Fibroblast of lung (primary cell): ENCODE data around the gene PCSK5.

Experiments used
- EZH2 ChIP-seq: IDR thresholded peaks from 2 replicates; pipeline ENCODE4 v1.5.1; 2012; ENCODE audit warnings: low read length, control low read depth, mild to moderate bottlenecking; ENCODE audit errors: missing control alignments
- TF ChIP-seq, protein P1 (sequence below), 2 donors: IDR thresholded peaks in 1 of 2; conservative IDR thresholded peaks in 1 of 2; 1 replicate in 1 of 2; 2 replicates in 1 of 2; pipeline ENCODE4 v1.5.1; 2011 to 2012; ENCODE audit warnings: low read length in 2 of 2, control low read depth in 1 of 2, inconsistent platforms in 1 of 2, low read depth in 1 of 2, mild to moderate bottlenecking in 1 of 2

DNA sequence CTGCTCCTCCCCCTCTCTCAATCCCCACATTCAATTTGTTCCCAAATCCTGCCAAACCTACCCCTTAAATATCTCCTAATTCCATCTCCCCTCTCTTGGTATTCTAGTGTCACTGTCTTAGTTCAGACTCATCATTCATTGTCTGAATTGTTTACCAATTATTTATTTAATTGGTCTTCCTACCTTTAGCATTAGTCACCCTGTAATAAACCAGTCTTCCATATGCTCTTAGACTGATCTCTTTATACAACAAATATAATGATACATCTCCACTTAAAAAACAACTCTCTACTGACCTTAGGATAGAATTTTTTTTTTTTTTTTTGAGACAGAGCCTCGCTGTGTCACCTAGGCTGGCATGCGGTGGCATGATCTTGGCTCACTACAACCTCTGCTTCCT lies 452.4 kb downstream of the PCSK5 start:
- TF ChIP-seq, protein P1, sequence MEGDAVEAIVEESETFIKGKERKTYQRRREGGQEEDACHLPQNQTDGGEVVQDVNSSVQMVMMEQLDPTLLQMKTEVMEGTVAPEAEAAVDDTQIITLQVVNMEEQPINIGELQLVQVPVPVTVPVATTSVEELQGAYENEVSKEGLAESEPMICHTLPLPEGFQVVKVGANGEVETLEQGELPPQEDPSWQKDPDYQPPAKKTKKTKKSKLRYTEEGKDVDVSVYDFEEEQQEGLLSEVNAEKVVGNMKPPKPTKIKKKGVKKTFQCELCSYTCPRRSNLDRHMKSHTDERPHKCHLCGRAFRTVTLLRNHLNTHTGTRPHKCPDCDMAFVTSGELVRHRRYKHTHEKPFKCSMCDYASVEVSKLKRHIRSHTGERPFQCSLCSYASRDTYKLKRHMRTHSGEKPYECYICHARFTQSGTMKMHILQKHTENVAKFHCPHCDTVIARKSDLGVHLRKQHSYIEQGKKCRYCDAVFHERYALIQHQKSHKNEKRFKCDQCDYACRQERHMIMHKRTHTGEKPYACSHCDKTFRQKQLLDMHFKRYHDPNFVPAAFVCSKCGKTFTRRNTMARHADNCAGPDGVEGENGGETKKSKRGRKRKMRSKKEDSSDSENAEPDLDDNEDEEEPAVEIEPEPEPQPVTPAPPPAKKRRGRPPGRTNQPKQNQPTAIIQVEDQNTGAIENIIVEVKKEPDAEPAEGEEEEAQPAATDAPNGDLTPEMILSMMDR (conservative IDR thresholded peaks at IDR 0.05 in 1 of 2, IDR thresholded peaks at IDR 0.05 in 1 of 2; ENCODE audit: low read depth in 1 of 2, low read length in 2 of 2), result no peak
- no peak for TF ChIP-seq EZH2
